K562 (cell line): ENCODE measurements around the gene ADAM10. TPM values are rescaled to one million over a fixed set of nuclear protein-coding genes. Genes with fewer than 3 reads are reported as not detected.

Source experiments
- ATAC-seq: fragments of 200-7000 bp; cut with Tn5 transposase; 3 replicates; pipeline ENCODE4 v1.9.1; 2020; ENCODE audit warnings: moderate library complexity
- BruUV-seq: library from RNA; stranded (reverse); fragments of 400-500 nt; replicated peaks from 2 replicates; lab custom pipeline; 2021; lab: Mats Ljungman, UMichigan
- CTCF ChIA-PET: fragments of 300-600 bp; formaldehyde crosslinking; extraction: SDS; loops from one replicate; lab custom pipeline; 2021; ENCODE audit warnings: low intra/inter-chr PET ratio; lab: Yijun Ruan, JAX
- POLR2A ChIA-PET: fragments of 300-600, 350-650 bp; sonication (Branson Sonifier 250); formaldehyde crosslinking; extraction: SDS; loops from one replicate; lab custom pipeline; 2021; ENCODE audit warnings: antibody characterized with exemption, inconsistent platforms; lab: Yijun Ruan, JAX
- DNase-seq, 4 experiments: peaks; one replicate each; pipeline versions ENCODE4 v3.0.0 to v3.0.0-alpha.2; 2011 to 2018; ENCODE audit warnings: low spot score in 3 of 4, mixed read lengths in 3 of 4; ENCODE audit errors: extremely low read depth in 1 of 4
- FAIRE-seq: peaks from 2 replicates; lab custom pipeline; 2011; peaks lifted over from hg19 to GRCh38; lab: Jason Lieb, UNC
- H2AFZ ChIP-seq: 2 replicates; pipeline ENCODE4 v1.6.0; 2011; ENCODE audit warnings: low read depth, low read length, control low read depth, inconsistent platforms
- H3K27ac ChIP-seq: fragments of 200-600 bp; 3 replicates; pipeline ENCODE4 v1.8.0; 2011; ENCODE audit warnings: low read depth, mild to moderate bottlenecking, control low read depth, inconsistent platforms, low read length, moderate library complexity, mixed read lengths; ENCODE audit errors: extremely low read depth
- H3K27me3 ChIP-seq, 2 experiments: fragments of 300-600 bp in 1 of 2; 2 replicates in 1 of 2; 3 replicates in 1 of 2; pipeline versions ENCODE4 v1.6.0 to v1.8.0; 2011; ENCODE audit warnings: inconsistent platforms in 2 of 2, low read length in 2 of 2, mild to moderate bottlenecking in 1 of 2, mixed read lengths in 1 of 2, moderate library complexity in 1 of 2; ENCODE audit not compliant: control insufficient read depth in 2 of 2, insufficient read depth in 2 of 2
- H3K36me3 ChIP-seq: fragments of 300-600 bp; 3 replicates; pipeline ENCODE4 v1.8.0; 2011; ENCODE audit warnings: mild to moderate bottlenecking, low read length, inconsistent platforms; ENCODE audit not compliant: control insufficient read depth, insufficient read depth
- H3K4me1 ChIP-seq, 2 experiments: fragments of 200-600 bp in 1 of 2; replicated peaks in 1 of 2; 2 replicates in 1 of 2; 3 replicates in 1 of 2; pipeline versions ENCODE4 v1.5.1 to v1.8.0; 2011; ENCODE audit warnings: inconsistent platforms in 2 of 2, low read length in 2 of 2, mild to moderate bottlenecking in 1 of 2, mixed read lengths in 1 of 2, moderate library complexity in 1 of 2; ENCODE audit not compliant: control insufficient read depth in 2 of 2, insufficient read depth in 2 of 2
- H3K4me2 ChIP-seq: 2 replicates; pipeline ENCODE4 v1.6.1; 2011; ENCODE audit warnings: low read length, control low read depth, inconsistent platforms, mixed read lengths; ENCODE audit not compliant: insufficient read depth
- H3K4me3 ChIP-seq: fragments of 200-600 bp; sonication (generic), shearing (Covaris generic); 2 replicates; pipeline ENCODE4 v1.5.1; 2016; ENCODE audit warnings: control low read depth, inconsistent platforms
- H3K79me2 ChIP-seq: fragments of 200-600 bp; 3 replicates; pipeline ENCODE4 v1.8.0; 2011; ENCODE audit warnings: low read length, inconsistent platforms; ENCODE audit not compliant: control insufficient read depth, insufficient read depth
- H3K9ac ChIP-seq, 2 experiments: 2 replicates each; pipeline versions ENCODE4 v1.6.0 to v1.6.1; 2011; ENCODE audit warnings: low read depth in 2 of 2, low read length in 2 of 2, control low read depth in 1 of 2, inconsistent platforms in 1 of 2, mild to moderate bottlenecking in 1 of 2, mixed read lengths in 1 of 2; ENCODE audit not compliant: insufficient read depth in 1 of 2
- H3K9me1 ChIP-seq: one replicate; pipeline ENCODE4 v1.6.0; 2011; ENCODE audit warnings: inconsistent platforms, mild to moderate bottlenecking, low read length, moderate library complexity; ENCODE audit not compliant: control insufficient read depth, insufficient read depth
- H3K9me3 ChIP-seq: replicated peaks from 2 replicates; pipeline ENCODE4 v1.5.1; 2011; ENCODE audit warnings: low read depth, low read length, inconsistent platforms; ENCODE audit not compliant: control insufficient read depth, insufficient read depth
- H4K20me1 ChIP-seq: replicated peaks from 2 replicates; pipeline ENCODE4 v1.6.1; 2011; ENCODE audit warnings: low read length, inconsistent platforms, mixed read lengths; ENCODE audit not compliant: control insufficient read depth, insufficient read depth
- E2F8 ChIP-seq: fragments of 450-650 bp; IDR thresholded peaks from 2 replicates; pipeline ENCODE4 v1.7.1; 2018; ENCODE audit warnings: mild to moderate bottlenecking, low read depth; ENCODE audit not compliant: partially characterized antibody
- ERF ChIP-seq: fragments of 450-650 bp; formaldehyde crosslinking; IDR thresholded peaks from 2 replicates; pipeline ENCODE4 v1.4.0; 2020; ENCODE audit warnings: mild to moderate bottlenecking, mixed read lengths
- HDAC2 ChIP-seq: fragments of 450-650 bp; IDR thresholded peaks from 2 replicates; pipeline ENCODE4 v1.6.1; 2016; ENCODE audit warnings: mild to moderate bottlenecking
- HIVEP1 ChIP-seq: fragments of 250-450 bp; sonication (Bioruptor Pico); IDR thresholded peaks from 2 replicates; pipeline ENCODE4 v1.4.0; 2020; ENCODE audit warnings: mild to moderate bottlenecking
- NFRKB ChIP-seq: fragments of 450-650 bp; IDR thresholded peaks from 2 replicates; pipeline ENCODE4 v1.6.1; 2016; ENCODE audit warnings: low read depth
- SP1 ChIP-seq: sonication (generic); formaldehyde crosslinking; IDR thresholded peaks from 2 replicates; pipeline ENCODE4 v1.8.1; 2022; ENCODE audit warnings: mild to moderate bottlenecking, missing genetic modification reagents
- ZNF740 ChIP-seq, 3 experiments: fragments of 200-800 bp in 1 of 3; sonication (Bioruptor generic) in 1 of 3; sonication (generic) in 1 of 3; formaldehyde crosslinking in 1 of 3; IDR thresholded peaks; 2 replicates each; pipeline versions ENCODE4 v1.6.1 to v1.8.0; 2016 to 2022; ENCODE audit warnings: mild to moderate bottlenecking in 2 of 3, missing compliant biosample characterization in 2 of 3, missing genetic modification characterization in 2 of 3, missing genetic modification reagents in 1 of 3
- WGBS: fragments of 100-300 bp; shearing (Covaris generic); methylation state at CpG from one replicate; pipeline ENCODE4 v1.1.6; 2016; ENCODE audit warnings: low coverage, mixed read lengths; ENCODE audit not compliant: insufficient coverage; ENCODE audit errors: missing lambda C conversion rate; 5-methylcytosine and 5-hydroxymethylcytosine counted together
- in situ Hi-C: fragments of 300-500 bp; cut with MboI; formaldehyde crosslinking; loops from 4 replicates; pipeline ENCODE4 v1.15.0; 2018; ENCODE audit warnings: inconsistent platforms, mixed read lengths
- intact Hi-C: fragments of 100-400 bp; cut with micrococcal nuclease; formaldehyde crosslinking; loops from 2 replicates; pipeline ENCODE4 v1.14.2; 2022
- polyA plus RNA-seq, 8 experiments: library from polyadenylated mRNA; depleted of rRNA in 4 of 8; stranded (reverse) in 5 of 8; unstranded in 3 of 8; fragments of >200 nt; fragmentation: Nextera tagmentation in 2 of 8; fragmentation: Illumina TruSeq in 1 of 8; extraction: Ambion mirVana in 2 of 8; extraction: Trizol in 1 of 8; gene quantifications; 2 replicates each; pipeline versions ENCODE4 v1.2.1 to v1.2.3, GENCODE V29; 2011 to 2014; ENCODE audit warnings: inconsistent platforms in 1 of 8, missing spikeins in 1 of 8
- total RNA-seq, 7 experiments: library from RNA; depleted of rRNA in 6 of 7; stranded (reverse); fragments of >200 nt in 6 of 7; fragmentation: Illumina TruSeq in 2 of 7; extraction: Trizol in 2 of 7; gene quantifications; 2 replicates each; pipeline versions ENCODE4 v1.2.1 to v1.2.3, GENCODE V29; 2011 to 2021; ENCODE audit warnings: low replicate concordance in 1 of 7
- TF ChIP-seq, protein P1 (sequence below): fragments of 450-650 bp; IDR thresholded peaks from 2 replicates; pipeline ENCODE4 v1.6.1; 2016; ENCODE audit warnings: borderline replicate concordance
- TF ChIP-seq, protein P2 (sequence below): fragments of 250-450 bp; sonication (Bioruptor Pico); IDR thresholded peaks from 2 replicates; pipeline ENCODE4 v1.4.0; 2020; ENCODE audit warnings: borderline replicate concordance

Gene ADAM10
- total and polyA plus RNA-seq, 9 of the 15 experiments (the other 6 are each of a cell fraction or from before 2014, with no cell fraction given) = 11.9 to 152 (median 57.3) TPM

GRCh38 chr15:58770857-58771620, 21.5 kb upstream of the ADAM10 start, which contains the start of gene MINDY2 (continued):
- TF ChIP-seq E2F8 (peak; percentile 80), HDAC2 (peak; percentile 17; the same call in 1 of the 2 replicates)

DNA sequence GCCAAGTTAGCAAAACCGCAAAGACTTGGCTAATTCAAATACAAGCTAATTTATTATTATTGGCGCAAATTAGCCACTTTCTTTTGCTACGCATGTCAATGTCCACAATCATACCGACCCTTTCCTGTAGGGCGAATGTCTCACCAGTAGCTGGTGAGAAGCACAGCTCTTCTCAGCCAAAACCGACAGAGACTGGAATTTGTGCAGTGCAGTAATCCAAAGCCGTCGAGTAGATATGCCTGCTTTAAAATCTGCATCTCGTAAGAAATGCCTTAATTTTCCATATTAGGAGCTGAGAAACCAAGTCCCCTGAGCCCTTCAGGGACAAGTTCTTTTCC, 21.0 kb upstream of the ADAM10 start:
- peak overlapping the region; percentile 82 for H3K4me2 ChIP-seq
- ChIA-PET CTCF (no interaction called here), POLR2A (interaction anchor here (0.6 to 2.9 kb wide), 25 partner anchors 10 to 517 kb away, joined by 3 to 29 read pairs (median 3); partner anchors contain the start of gene ADAM10)
- ATAC-seq = peak; percentile 28
- H3K27me3 ChIP-seq = no peaks in the 10 kb centered on the region
- no peaks in the 10 kb centered on the region; the same call in 2 of the 3 replicates for H3K36me3 ChIP-seq
- no peak for FAIRE-seq
- intact Hi-C loops = loop anchor here (5.0 kb wide), 2 partner anchors 62 to 162 kb away; partner anchors contain the start of gene SLTM
- H3K4me3 ChIP-seq = peak overlapping the region; percentile 98
- H3K9me3 ChIP-seq = peaks cover 5% of the 10 kb centered on the region; the same call in 1 of the 2 replicates
- DNase-seq = peak in 1 of 4 experiments; percentile 9
- H4K20me1 ChIP-seq = peaks cover 5% of the 10 kb centered on the region; the same call in 1 of the 2 replicates
- in situ Hi-C loops = no loop called here
- no peaks in the 10 kb centered on the region for H3K9me1 ChIP-seq
- peak overlapping the region; percentile 87 for H2AFZ ChIP-seq
- TSS peak; percentile 86 for BruUV-seq
- WGBS = 2% methylated on average over 9 of the region's 9 CpGs
- H3K27ac ChIP-seq = peak overlapping the region; percentile 91
- peak overlapping the region; percentile 64 to 89 for H3K9ac ChIP-seq
- H3K4me1 ChIP-seq = peaks cover 13 to 19% of the 10 kb centered on the region in 2 experiments; a peak in 4 of 5 replicates
- H3K79me2 ChIP-seq = peaks cover 48% of the 10 kb centered on the region
- no peak for TF ChIP-seq SP1 (CRISPR knock-in tag)
- TF ChIP-seq ERF (CRISPR knock-in tag) = 0 out of 2 replicates have a peak, but pooled peaks have one; percentile 84
- TF ChIP-seq NFRKB = peak; percentile 63
- TF ChIP-seq, protein P1, sequence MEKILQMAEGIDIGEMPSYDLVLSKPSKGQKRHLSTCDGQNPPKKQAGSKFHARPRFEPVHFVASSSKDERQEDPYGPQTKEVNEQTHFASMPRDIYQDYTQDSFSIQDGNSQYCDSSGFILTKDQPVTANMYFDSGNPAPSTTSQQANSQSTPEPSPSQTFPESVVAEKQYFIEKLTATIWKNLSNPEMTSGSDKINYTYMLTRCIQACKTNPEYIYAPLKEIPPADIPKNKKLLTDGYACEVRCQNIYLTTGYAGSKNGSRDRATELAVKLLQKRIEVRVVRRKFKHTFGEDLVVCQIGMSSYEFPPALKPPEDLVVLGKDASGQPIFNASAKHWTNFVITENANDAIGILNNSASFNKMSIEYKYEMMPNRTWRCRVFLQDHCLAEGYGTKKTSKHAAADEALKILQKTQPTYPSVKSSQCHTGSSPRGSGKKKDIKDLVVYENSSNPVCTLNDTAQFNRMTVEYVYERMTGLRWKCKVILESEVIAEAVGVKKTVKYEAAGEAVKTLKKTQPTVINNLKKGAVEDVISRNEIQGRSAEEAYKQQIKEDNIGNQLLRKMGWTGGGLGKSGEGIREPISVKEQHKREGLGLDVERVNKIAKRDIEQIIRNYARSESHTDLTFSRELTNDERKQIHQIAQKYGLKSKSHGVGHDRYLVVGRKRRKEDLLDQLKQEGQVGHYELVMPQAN = peak; percentile 72; the same call in 1 of the 2 replicates
- TF ChIP-seq, protein P2, sequence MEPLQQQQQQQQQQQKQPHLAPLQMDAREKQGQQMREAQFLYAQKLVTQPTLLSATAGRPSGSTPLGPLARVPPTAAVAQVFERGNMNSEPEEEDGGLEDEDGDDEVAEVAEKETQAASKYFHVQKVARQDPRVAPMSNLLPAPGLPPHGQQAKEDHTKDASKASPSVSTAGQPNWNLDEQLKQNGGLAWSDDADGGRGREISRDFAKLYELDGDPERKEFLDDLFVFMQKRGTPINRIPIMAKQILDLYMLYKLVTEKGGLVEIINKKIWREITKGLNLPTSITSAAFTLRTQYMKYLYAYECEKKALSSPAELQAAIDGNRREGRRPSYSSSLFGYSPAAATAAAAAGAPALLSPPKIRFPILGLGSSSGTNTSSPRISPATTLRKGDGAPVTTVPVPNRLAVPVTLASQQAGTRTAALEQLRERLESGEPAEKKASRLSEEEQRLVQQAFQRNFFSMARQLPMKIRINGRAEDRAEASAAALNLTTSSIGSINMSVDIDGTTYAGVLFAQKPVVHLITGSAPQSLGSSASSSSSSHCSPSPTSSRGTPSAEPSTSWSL (CRISPR knock-in tag) = peak; percentile 80; the same call in 1 of the 2 replicates
- no peak for TF ChIP-seq ZNF740 (CRISPR knock-in tag; IDR thresholded peaks at IDR 0.05)
- no peak for TF ChIP-seq ZNF740 (tag; IDR thresholded peaks at IDR 0.05)
- TF ChIP-seq HIVEP1 (CRISPR knock-in tag) = 0 out of 2 replicates have a peak, but pooled peaks have one; percentile 50
